GM23338 (cell line): ENCODE data around the gene RUSC1. TPM values are rescaled to one million over a fixed set of nuclear protein-coding genes. Genes with fewer than 3 reads are reported as not detected.

Experiments
- CREB1 ChIP-seq: fragments of 250-450 bp; sonication (Bioruptor Pico); IDR thresholded peaks from 2 replicates; pipeline ENCODE4 v1.5.0; 2020; ENCODE audit warnings: low read depth, mild to moderate bottlenecking, moderate library complexity
- CTCF ChIP-seq, 2 experiments: fragments of 200-600 bp in 1 of 2; sonication (generic) in 1 of 2; conservative IDR thresholded peaks; 2 replicates each; pipeline versions ENCODE4 v1.5.1 to v1.6.1; 2016 to 2017; ENCODE audit warnings: antibody characterized with exemption in 2 of 2, low read depth in 2 of 2, mild to moderate bottlenecking in 2 of 2, moderate library complexity in 1 of 2
- ETS1 ChIP-seq: IDR thresholded peaks from 2 replicates; pipeline ENCODE4 v1.6.1; 2016; ENCODE audit warnings: antibody characterized with exemption
- EZH2 ChIP-seq: fragments of 200-600 bp; sonication (generic); IDR thresholded peaks from one replicate; pipeline ENCODE4 v1.8.0; 2017; ENCODE audit warnings: antibody characterized with exemption, mild to moderate bottlenecking, low read depth; ENCODE audit not compliant: unreplicated experiment
- EZH2phosphoT487 ChIP-seq: fragments of 200-600 bp; sonication (generic); IDR thresholded peaks from one replicate; pipeline ENCODE4 v1.8.1; 2018; ENCODE audit warnings: antibody characterized with exemption; ENCODE audit not compliant: unreplicated experiment
- POLR2AphosphoS5 ChIP-seq: IDR thresholded peaks from 2 replicates; pipeline ENCODE4 v1.6.1; 2016; ENCODE audit warnings: antibody characterized with exemption, low read depth
- REST ChIP-seq: IDR thresholded peaks from one replicate; pipeline ENCODE4 v1.6.1; 2018; ENCODE audit warnings: antibody characterized with exemption; ENCODE audit not compliant: unreplicated experiment
- ZNF114 ChIP-seq: fragments of 250-450 bp; sonication (Bioruptor Pico); IDR thresholded peaks from 2 replicates; pipeline ENCODE4 v1.5.0; 2020; ENCODE audit warnings: mild to moderate bottlenecking, moderate library complexity
- microRNA counts: library from miRNA; unstranded; fragments of <30 nt; microRNA quantifications from one replicate; lab custom pipeline; 2017
- microRNA-seq: library from miRNA; unstranded; fragments of <30 nt; microRNA quantifications from one replicate; pipeline ENCODE4, GENCODE V29; 2017
- polyA plus RNA-seq: library from polyadenylated mRNA; unstranded; fragments of >200 nt; fragmentation: Nextera tagmentation; extraction: Ambion mirVana; gene quantifications from 2 replicates; pipeline ENCODE4 v1.2.1, GENCODE V29; 2016
- small RNA-seq: library from RNA; depleted of rRNA; stranded (forward); fragments of <200 nt; gene quantifications from one replicate; pipeline ENCODE3, GENCODE V24; 2014; ENCODE audit warnings: low replicate concordance
- total RNA-seq: library from RNA; depleted of rRNA; stranded (reverse); fragments of >200 nt; shearing (Covaris generic); gene quantifications from 2 replicates; pipeline ENCODE4 v1.2.3, GENCODE V29; 2014; rRNA removed

Gene RUSC1
- total and polyA plus RNA-seq, 2 experiments from 2014 or later, result 53.4 to 87.7 TPM

- no peak for TF ChIP-seq REST
- TF ChIP-seq CREB1 (CRISPR knock-in tag), result no peak
- TF ChIP-seq POLR2AphosphoS5, result no peak
- TF ChIP-seq ZNF114 (CRISPR knock-in tag), result no peak
- TF ChIP-seq CTCF (conservative IDR thresholded peaks at IDR 0.05; ENCODE audit: low read depth in 2 of 2), result no peak
- TF ChIP-seq EZH2phosphoT487, result no peak
- no peak for TF ChIP-seq EZH2
- no peak for TF ChIP-seq ETS1
Observed at GRCh38 chr1:155379631-155380090, 59.0 kb downstream of the RUSC1 start (continued).

MicroRNAs encoded within 50 kb of the gene (microRNA counts, 767-probe panel; counts per million panel counts)
- not detected for microRNA hsa-miR-555 (lab: Ali Mortazavi, UCI)

Small RNA genes within 50 kb of the gene (microRNA-seq; reads per million reads assigned to microRNA genes)
- gene MIR555, result not detected

Small RNA genes within 50 kb of the gene (small RNA-seq; reads per million reads assigned to genes)
- gene RNU6-106P, result 0.10 reads per million

Other genes starting within 250 kb of the RUSC1 start
- gene EFNA3, start 242.1 kb upstream of the RUSC1 start, total RNA-seq, result 13.6 and 14.5 TPM in 2 replicates
- gene EFNA3, start 242.1 kb upstream of the RUSC1 start, polyA plus RNA-seq, result 10.3 and 13.5 TPM in 2 replicates
- 2.1 and 5.1 TPM in 2 replicates for gene EFNA1, start 193.0 kb upstream of the RUSC1 start, total RNA-seq
- 3.2 and 5.1 TPM in 2 replicates for gene EFNA1, start 193.0 kb upstream of the RUSC1 start, polyA plus RNA-seq
- gene SLC50A1, start 185.0 kb upstream of the RUSC1 start, total RNA-seq, result 30.0 and 50.5 TPM in 2 replicates
- 63.9 and 65.4 TPM in 2 replicates for gene SLC50A1, start 185.0 kb upstream of the RUSC1 start, polyA plus RNA-seq
- 13.6 and 19.2 TPM in 2 replicates for gene DPM3, start 180.4 kb upstream of the RUSC1 start, total RNA-seq
- 71.4 and 76.5 TPM in 2 replicates for gene DPM3, start 180.4 kb upstream of the RUSC1 start, polyA plus RNA-seq
- 101 and 106 TPM in 2 replicates for gene KRTCAP2, start 147.6 kb upstream of the RUSC1 start, total RNA-seq
- gene KRTCAP2, start 147.6 kb upstream of the RUSC1 start, polyA plus RNA-seq, result 579 and 628 TPM in 2 replicates
- 15.4 and 18.8 TPM in 2 replicates for gene TRIM46, start 147.0 kb upstream of the RUSC1 start, total RNA-seq
- 7.4 and 8.1 TPM in 2 replicates for gene TRIM46, start 147.0 kb upstream of the RUSC1 start, polyA plus RNA-seq
- 1.2 and 6.3 TPM in 2 replicates for gene THBS3, start 113.0 kb upstream of the RUSC1 start, total RNA-seq
- 4.3 and 5.0 TPM in 2 replicates for gene THBS3, start 113.0 kb upstream of the RUSC1 start, polyA plus RNA-seq
- gene MTX1, start 112.2 kb upstream of the RUSC1 start, total RNA-seq, result 66.7 and 77.7 TPM in 2 replicates
- gene MTX1, start 112.2 kb upstream of the RUSC1 start, polyA plus RNA-seq, result 106 and 109 TPM in 2 replicates
- gene ENTREP3, start 65.4 kb upstream of the RUSC1 start, total RNA-seq, result 34.7 and 46.3 TPM in 2 replicates
- 18.6 and 19.5 TPM in 2 replicates for gene ENTREP3, start 65.4 kb upstream of the RUSC1 start, polyA plus RNA-seq
- gene SCAMP3, start 58.5 kb upstream of the RUSC1 start, total RNA-seq, result 47.2 and 52.5 TPM in 2 replicates
- 38.3 and 50.5 TPM in 2 replicates for gene SCAMP3, start 58.5 kb upstream of the RUSC1 start, polyA plus RNA-seq
- gene CLK2, start 47.4 kb upstream of the RUSC1 start, total RNA-seq, result 40.4 and 54.6 TPM in 2 replicates
- gene CLK2, start 47.4 kb upstream of the RUSC1 start, polyA plus RNA-seq, result 23.9 and 27.2 TPM in 2 replicates
- 3.5 and 4.9 TPM in 2 replicates for gene HCN3, start 43.4 kb upstream of the RUSC1 start, total RNA-seq
- 3.4 and 4.6 TPM in 2 replicates for gene HCN3, start 43.4 kb upstream of the RUSC1 start, polyA plus RNA-seq
- gene PKLR, start 19.5 kb upstream of the RUSC1 start, total RNA-seq, result 3.3 and 3.7 TPM in 2 replicates
- gene PKLR, start 19.5 kb upstream of the RUSC1 start, polyA plus RNA-seq, result 1.5 and 2.0 TPM in 2 replicates
- 274 and 287 TPM in 2 replicates for gene FDPS, start 12.0 kb upstream of the RUSC1 start, total RNA-seq
- gene FDPS, start 12.0 kb upstream of the RUSC1 start, polyA plus RNA-seq, result 366 and 373 TPM in 2 replicates
- 17.4 and 23.6 TPM in 2 replicates for gene ASH1L, start 241.9 kb downstream of the RUSC1 start, total RNA-seq
- 17.7 and 24.7 TPM in 2 replicates for gene ASH1L, start 241.9 kb downstream of the RUSC1 start, polyA plus RNA-seq